ENCODE results near the gene RAB13.
A peak's percentile ranks its signal among the peaks of the same experiment; 100 is the strongest.

The RAB13 gene

DNA sequence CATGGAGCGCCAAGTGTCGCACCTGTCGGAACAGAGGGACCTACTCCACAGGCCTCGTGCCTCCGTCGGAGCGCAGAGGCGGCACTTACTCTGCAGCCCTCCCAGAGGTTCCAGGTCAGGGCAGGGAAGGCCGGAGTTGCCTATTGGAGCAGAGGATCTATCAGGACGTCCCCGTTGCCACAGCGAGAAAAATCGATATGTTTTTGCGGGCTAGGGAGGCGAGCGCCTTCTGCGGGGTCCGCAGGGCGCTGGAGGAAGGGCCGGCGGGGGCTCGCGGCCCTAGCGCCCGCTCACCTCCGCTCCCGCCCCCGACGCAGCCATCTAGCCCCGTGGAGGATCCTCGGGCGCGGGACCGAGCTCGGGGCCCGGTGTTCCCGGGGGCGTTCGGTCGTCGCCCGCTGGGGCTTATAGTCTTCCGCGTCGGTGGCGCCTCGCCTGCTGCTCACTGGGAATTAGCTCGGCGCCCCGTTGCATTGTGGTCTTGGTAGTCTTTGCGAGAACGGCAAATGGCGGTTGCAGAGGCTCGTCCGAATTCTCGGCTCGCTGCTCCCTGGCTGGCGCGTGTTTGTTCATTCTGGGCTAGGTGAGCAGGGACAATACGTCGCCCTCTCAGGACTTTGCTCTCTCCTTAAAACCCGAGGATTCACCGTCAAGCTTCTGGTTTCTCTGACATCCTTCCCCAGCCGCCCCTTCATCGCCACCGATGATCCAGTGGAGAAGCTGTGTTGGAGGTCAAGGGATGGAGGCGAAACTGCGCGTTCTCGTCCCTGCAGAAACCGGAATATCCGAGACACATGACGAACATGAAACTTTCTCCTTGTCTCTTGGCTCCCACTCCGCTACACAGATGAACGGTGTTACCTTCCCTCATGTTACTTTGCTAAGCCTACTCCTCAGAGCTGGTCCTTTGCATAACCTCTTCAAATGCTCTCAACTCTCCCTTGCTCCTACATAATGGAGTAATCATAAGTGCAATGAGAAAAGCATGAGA is 8.6 kb downstream of the RAB13 start, which contains the start of gene JTB:
JTB (minus strand) TSS at position 425 of the 991 bp plus-strand sequence; CDS start at position 3, 422 bp downstream.
- DNase-seq: peak; percentile 87

DNA sequence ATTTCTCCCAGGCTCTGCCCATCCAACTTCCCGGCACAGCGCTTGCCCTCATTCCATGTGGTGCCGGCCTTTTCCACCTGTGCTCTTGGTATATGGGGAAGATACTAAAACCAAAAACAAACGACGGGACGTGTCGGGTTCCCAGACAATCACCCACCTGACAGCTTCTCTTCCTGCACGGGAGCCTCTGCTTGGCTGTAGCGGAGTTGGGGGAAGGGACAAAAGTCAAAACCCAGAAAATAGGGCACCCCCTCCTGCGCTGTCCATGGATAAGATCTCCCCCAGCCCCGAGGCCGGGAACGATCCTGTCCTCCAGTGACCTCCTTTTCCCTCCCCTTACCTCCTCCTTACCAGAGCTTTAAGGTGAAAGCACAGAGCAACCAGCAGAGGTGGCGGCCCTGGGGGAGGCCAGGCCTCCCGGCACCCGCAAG is 9.3 kb downstream of the RAB13 start:
- DNase-seq: no peak

DNA sequence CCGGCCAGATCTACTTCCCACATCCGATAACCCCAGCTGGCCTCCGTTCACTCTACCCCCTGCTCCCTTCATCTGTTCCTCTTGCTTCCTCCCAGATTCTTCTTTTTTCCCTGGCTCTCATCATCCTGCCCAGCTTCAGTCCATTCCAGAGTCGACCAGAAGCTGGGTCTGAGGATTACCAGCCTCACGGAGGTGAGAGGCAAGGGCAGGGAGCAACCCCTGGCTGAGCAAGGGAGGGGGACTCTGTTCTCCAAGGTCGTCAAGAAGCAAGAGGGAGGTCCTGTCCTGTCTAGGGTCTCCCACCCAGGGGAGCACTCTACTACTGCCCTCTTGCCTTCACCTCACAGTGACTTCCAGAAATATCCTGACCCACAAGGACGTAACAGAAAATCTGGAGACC is 12.6 kb downstream of the RAB13 start:
- no peak for DNase-seq

DNA sequence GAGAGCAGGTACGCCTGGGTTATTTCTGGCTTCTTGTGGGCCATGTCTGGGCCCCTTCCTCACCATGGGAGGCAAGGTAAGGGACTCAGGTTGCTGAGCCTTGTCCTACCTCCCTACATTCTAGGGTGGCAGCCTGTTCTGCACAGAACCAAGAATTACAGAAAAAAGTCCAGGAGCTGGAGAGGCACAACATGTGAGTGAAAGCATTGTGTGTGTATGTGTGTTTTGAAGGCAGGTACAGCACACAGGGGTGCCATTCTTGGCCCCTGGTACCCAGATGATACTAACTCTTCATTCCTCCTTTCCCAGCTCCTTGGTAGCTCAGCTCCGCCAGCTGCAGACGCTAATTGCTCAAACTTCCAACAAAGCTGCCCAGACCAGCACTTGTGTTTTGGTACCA is 13.1 kb downstream of the RAB13 start:
- DNase-seq: no peak

DNA sequence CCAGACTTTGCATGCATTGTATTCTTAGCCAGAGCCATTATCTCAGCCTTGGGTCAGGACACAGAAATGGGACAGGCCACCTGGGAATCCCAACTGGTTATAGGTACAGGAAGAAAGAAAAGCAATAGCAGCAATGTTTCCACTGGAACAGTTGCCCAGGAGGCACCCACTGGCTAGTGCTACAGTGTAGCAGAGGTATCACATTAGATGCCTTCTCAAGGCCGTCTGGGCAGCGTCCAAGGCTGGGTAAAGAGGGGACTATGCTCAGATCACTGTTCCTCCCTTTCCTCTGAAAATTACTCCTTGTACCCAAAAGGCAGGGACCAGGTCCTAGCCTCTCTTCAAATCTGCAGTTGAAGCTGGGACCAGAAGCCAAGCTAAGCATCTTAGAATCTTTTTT is 15.8 kb downstream of the RAB13 start:
- DNase-seq: no peak

DNA sequence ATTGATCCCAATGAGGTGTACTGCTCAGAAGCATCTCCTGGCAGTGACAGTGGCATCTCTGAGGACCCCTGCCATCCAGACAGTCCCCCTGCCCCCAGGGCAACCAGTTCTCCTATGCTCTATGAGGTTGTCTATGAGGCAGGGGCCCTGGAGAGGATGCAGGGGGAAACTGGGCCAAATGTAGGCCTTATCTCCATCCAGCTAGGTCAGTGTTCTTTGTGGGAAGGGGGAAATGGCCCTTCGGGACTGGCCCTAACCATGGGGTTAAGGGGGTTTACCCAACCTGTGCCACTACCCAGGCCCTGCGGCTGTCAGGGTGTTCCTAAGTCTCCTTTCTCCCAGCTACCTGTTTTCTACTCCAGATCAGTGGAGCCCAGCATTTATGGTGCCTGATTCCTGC is 17.2 kb downstream of the RAB13 start:
- DNase-seq: no peak

DNA sequence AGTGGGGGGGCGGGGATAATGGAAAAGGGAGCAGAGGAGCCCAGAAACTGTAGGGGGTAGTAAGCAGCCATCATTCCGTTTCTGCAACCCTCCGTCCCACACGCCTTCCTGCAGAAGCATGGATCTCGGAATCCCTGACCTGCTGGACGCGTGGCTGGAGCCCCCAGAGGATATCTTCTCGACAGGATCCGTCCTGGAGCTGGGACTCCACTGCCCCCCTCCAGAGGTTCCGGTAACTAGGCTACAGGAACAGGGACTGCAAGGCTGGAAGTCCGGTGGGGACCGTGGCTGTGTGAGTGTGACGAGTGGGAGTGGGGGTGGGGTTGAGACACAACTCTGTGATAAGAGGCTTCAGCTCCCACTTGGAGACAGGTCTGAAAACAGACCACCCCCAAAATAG is 17.7 kb downstream of the RAB13 start:
- peak; percentile 55 for DNase-seq

DNA sequence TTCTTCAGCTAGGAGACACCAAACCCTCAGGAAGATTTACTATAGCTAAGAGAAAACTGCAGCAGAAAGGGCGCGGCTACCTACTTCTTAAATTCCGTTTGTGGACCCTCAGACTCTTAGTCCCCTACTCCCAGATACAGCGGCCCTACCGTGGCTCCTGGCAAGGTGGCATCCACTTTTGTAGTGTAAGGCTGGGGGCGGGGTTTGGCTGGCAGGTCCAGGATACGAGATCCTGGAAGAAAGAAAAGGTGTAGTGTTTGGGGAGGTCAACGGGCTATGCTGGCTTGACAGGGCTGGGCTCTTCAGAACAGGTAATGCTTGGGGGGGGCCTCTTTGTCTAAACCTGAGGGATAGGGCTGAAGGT is 18.2 kb downstream of the RAB13 start:
- no peak for DNase-seq

DNA sequence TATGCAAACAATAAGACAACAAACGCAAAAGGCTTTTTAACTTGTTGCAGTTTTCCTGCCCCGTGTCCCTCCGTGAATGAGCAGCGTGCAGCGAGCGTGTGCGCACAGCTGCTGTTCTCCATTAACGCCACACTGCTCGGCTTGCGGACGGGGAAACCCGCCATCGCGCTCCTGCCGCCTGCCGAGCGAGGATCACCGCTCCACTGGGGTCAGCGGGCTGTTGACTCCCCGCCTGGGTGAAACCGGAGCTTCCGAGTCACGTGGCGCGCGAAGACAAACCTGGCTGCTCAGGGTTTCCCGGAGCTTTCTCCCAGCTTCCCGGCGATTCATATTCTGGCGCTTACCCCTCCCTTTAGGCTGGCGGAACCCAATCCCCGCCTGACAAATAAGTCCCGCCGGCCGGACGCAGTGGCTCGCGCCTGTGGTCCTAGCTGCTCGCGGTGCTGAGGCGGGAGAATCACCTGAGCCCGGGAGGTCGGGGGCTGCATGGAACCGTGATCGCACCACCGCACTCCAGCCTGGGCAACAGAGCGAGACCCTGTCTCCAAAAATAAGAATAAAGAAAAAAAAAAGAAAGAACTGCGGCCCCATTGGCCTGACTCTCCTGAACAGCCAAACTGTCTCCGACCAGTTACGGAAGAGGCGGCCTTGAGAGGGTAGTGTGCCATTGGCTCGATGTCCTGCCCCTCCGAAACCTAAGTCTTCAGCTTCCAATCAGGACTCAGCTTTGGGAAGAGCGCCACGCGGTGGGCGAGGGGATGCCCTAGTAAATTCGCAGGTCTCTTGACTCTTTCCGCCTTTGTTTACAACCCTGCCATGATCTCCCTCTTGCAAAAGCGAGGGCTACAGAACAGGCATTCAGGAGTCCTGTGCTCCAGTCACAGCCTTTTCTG is 18.8 kb downstream of the RAB13 start, which contains the start of gene CREB3L4:
CREB3L4 (plus strand) TSS at position 796 of the 893 bp plus-strand sequence. CDS start 624 bp downstream, outside the sequence.
- DNase-seq: peak; percentile 100

DNA sequence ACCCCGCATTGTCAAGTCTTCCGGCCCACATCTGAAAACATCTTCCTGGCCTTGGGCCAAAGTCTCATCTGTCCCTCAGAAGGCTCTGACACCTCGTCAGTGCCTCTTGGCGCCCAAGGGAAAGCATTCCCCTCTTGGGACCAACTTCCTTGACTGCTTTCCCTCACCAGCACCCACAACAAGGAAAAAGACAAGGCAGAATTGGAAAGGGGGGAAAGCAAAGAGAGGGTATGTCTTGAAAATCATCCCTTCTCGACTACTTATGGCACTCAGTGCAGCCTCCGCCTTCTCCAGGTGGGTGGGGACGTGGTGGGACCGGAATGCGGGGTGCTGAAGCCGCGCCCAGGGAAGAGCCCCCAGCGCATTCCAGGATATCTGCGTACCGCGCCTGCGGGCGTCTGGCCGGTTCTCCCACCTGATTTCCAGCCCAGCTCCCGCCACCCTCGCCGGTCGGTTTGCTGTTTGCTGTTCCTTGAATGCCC is 22.2 kb downstream of the RAB13 start:
- DNase-seq: peak; percentile 51

DNA sequence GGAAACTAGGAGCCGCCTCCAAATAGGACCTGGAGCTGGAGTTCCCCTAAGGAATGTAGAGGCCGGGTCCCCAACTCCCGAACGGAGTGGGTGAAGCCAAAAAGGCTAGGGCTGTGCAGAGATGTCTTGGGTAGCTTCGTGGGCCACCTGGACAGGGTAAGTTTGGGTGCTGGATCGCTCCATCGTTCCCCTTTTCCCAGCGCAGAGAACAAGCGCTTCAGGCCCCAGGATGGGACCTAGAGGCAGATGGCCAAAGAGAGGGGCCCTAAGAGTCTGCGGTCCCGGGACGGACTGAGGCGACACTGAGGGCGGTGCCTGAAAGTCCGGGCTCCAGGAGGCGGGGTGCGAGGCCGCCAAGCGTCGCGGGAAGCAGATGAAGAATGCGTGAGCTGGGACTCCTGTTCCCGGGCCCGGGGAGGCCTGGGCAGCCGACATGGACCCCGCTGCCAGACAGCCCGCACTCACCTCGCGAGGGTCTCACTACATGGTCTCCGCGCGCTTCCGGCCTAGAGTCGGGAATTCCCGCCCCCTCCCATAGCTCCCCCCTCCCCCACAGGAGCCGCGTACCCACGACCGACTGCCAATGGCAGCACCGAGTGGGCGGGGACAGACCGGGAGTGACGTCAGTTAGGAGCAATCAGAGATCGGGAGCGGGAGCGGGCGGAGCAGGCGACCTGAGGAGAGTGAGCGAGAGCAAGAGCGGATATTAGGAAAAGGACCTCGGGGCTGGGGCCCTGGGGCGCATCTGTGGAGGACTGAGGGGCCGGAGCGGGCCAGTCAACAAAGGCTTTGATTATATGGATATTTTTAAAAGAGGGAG is 22.9 kb downstream of the RAB13 start, which contains the start of gene SLC39A1:
SLC39A1 (minus strand) TSS at position 508 of the 820 bp plus-strand sequence. CDS start 822 bp downstream, outside the sequence.
- peak; percentile 99 for DNase-seq

DNA sequence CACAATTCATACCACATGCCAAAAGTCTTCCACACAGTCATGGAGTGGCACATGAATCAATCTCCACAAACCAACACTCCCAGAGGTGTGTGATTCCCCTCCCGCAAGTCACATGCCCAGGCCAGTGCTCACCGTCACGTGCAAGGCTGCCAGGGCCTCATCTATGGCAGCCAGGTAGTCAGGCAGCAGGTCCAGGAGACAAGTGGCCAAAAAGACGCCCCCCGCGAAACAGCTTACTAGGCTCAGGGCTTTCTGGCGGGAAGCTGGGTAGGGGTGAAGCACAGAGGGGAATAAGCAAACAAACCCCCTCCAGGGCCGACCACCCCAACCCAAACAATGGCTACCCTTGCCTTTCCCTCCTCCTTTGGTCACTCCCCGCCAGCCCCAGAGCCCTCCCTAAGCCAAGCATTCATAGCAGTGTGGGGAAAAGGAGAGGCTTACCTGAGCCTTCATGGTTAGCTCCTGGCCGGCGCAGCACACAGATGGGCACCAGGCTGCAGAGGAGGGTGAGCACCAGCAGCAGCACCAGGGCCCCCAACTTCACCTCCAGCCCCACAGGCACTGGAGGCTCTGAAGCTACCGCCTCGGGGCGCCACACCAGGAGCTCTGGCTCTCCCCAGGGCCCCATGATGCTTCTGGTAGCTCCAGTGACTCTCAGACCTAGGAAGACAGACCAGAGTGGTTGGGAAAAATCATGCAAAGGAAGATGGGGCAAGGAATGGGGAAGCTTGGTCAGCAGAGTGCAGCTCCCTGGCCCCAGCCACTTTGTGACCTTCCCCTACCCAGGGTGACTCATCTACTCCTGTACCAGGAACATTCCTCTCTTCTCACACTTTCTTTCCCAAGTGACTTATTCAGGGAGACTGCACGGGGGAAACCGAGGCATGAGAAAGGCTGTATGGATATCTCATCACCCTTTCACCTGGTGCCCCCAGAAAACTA is 23.8 kb downstream of the RAB13 start:
- no peak for DNase-seq

DNA sequence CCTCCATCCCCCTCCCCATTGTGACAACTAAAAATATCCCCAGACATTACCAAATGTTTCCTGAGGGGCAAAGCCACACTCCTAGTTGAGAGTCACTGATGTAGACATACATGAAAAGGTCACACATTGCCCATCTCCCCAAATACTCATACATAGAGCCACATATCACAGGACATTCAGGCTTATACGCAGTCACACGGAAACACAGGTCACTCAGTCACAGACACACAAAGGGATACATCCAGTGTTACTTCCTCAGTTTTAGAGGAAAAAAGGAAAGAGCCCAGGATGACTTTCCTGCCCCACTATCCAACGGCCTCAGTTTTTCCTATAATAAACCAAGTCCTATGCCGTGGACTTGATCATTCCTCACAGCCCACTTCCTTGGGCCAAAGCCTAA is 24.7 kb downstream of the RAB13 start:
- DNase-seq: no peak

DNA sequence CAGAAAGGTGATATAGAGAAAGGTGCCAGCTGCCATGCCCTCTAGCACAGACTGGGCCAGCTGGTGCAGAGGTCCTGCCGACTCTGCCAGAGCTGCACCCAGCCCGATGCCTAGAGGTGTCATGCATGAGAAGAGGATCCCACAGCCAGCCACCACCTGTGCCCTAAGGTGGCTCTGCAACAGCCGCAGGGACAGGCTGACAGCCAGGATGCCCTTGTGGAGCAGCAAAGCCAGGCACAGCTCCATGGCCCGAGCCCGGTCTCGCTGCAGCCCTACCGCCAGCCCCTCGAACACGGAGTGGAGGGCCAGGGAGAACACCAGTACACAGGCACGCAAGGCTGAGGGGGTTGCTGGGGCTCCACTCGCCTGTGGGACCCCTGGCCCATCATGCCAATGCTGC is 25.9 kb downstream of the RAB13 start:
- no peak for DNase-seq

DNA sequence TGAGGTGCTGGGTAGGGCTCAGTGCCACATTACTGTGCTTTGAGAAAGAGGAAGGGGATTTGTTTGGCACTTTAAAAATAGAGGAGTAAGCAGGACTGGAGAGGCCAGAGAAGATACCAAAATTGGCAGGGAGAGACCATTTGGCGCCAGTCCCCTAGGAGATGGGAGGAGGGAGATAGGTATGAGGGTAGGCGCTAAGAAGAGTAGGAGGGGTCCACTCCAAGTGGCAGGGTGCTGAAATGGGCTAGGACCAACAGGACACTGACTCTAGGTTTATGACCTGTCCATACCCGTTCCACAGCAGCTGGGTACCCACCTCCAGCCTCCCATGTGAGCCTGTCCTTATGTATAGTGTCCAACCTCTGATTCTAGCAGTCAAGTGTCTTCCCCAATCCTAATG is 26.7 kb downstream of the RAB13 start:
- no peak for DNase-seq

DNA sequence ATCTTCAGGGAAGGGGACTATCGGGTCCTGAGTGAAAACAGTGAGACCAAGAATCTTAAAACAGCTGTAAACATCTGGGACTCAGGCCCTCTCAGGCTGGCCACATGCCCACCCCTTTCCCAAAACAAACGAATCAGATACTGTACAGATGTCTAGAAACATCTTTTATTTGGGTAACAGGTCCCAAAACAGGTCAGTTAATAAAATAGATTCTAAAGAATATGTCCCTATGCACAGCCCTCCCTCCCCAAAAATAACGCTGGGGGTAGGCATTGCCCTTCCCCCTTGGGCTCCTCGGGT is 27.2 kb downstream of the RAB13 start:
- no peak for DNase-seq

DNA sequence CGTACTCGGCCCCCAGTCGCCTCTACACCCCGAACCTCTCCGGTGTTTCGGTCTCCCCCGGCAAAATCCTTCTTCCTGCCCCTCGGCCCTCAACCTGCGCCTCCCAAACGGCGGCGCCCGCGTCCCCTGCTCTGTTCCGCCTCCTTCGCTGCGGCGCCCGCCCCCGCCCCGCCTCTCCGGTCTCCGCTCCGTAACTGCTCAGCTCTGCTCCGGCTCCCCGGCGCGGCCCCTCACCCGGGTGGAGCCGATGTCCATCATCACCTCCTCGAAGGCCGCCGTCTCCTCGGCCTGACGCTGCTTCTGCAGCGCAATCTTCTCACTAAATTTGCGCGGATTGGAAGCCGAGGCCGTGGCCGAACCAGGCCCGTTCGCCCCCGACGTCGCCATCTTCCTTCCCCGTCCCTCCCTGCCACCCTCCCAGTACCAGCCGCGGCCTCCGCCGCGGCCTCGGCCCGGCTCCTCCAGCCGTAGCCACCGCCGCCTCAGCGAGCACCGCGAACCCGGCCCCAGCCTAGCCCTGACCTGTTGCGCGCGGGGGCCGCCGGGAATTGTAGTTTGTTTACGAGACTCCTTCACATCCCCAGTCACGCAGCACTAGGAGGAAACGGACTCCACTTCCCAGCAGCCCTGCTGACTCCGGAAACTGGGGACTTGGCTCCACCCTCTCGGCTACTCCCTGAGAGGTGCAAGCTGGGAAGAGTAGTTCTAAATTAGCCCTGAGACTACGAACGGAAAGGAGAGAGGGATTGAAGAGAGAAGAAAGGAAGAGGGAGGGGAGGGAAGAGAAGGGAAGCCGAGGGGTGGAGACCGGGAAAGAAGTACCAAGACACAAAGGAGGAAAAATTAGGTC is 27.8 kb downstream of the RAB13 start, which contains the start of gene CRTC2:
CRTC2 (minus strand) TSS at position 502 of the 850 bp plus-strand sequence; CDS start at position 387, 115 bp downstream.
- peak; percentile 100 for DNase-seq

DNA sequence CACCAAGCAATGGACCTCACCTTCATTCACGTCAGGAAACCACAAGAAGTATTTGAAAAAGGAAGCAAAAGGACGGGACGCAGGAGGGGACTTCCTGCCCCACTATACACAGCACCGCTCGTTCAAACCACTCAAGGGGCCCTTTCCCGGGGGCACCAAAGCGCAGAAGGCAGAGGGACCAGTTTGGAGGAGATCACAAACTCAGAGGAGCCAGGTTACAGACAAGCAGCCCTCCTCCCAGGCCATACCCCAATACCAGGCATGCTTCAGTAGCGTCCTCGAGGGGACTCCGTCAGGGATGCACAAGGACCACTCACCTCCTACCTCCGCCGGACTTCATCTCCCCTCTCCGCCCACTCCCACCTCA is 28.4 kb downstream of the RAB13 start:
- DNase-seq: no peak

DNA sequence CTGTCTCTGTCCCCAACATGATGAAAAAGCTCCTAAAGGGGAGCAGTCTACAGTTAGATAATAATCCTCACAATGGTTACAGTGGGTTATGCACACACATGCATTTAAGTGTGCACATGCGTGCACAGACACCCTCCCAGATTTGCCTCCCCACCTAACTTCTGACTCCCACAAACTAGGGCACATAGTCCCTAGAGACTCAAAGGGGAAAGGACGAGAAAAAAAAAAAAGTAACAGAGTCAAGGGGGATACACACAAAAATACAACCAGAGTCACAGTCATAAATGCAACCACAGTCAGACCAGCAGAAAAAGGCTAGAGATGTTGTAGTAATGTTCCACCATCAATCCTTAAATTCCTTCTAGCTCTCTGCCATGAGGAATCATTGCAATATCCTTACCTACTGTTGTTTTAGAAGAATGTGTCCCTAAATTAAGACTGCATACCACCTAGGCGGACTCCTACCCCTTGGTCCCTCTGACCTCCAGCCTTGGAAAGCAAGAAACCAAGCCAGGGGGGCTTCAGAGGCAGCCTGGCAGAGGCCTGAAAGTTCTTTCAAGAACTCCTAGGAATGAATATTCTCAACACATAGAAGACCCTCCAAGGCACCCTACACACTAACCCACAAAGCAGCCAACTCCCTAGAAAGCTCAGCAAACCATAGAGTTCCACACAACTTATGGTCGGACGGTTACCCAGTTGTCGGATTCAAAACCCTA is 29.0 kb downstream of the RAB13 start:
- no peak for DNase-seq
